HG03575 (cell line): ENCODE data around the gene IL13RA2.

ENCODE experiments used
- ATAC-seq: cut with Tn5 transposase; IDR thresholded peaks from one replicate; pipeline ENCODE4 v1.9.1; 2021; ENCODE audit not compliant: unreplicated experiment, insufficient number of reproducible peaks, low FRiP score; ENCODE audit errors: extremely low read depth

IL13RA2 gene

GRCh38 chrX:115013705-115014104 lies 3.7 kb downstream of the IL13RA2 start:
- ATAC-seq = no peak

- ATAC-seq = no peak
These were observed 6.0 kb downstream of the IL13RA2 start for GRCh38 chrX:115011428-115011827.

- ATAC-seq = no peak
These were observed 17.5 kb downstream of the IL13RA2 start for GRCh38 chrX:114999906-115000305.

GRCh38 chrX:114997779-114998178 lies 19.6 kb downstream of the IL13RA2 start:
- ATAC-seq = no peak

GRCh38 chrX:114985967-114986592 lies 31.3 kb downstream of the IL13RA2 start:
- no peak for ATAC-seq

- ATAC-seq = no peak
These were observed 41.1 kb downstream of the IL13RA2 start for GRCh38 chrX:114976292-114976691.

GRCh38 chrX:114973013-114973412 lies 44.4 kb downstream of the IL13RA2 start:
- no peak for ATAC-seq

- no peak for ATAC-seq
These were observed 46.6 kb downstream of the IL13RA2 start for GRCh38 chrX:114970806-114971205.

GRCh38 chrX:114964374-114964773 lies 53.0 kb downstream of the IL13RA2 start:
- no peak for ATAC-seq

GRCh38 chrX:114962209-114962608 lies 55.2 kb downstream of the IL13RA2 start:
- no peak for ATAC-seq

- ATAC-seq = no peak
These were observed 57.7 kb downstream of the IL13RA2 start for GRCh38 chrX:114959729-114960128.
